Urinary bladder (tissue), 4 donors: Measurements from ENCODE around the gene IQGAP1. TPM values are rescaled to one million over a fixed set of nuclear protein-coding genes. Genes with fewer than 3 reads are reported as not detected.

ENCODE experiments used
- DNase-seq: peaks from one replicate; pipeline ENCODE4 v3.0.0-alpha.2; 2015; ENCODE audit errors: extremely low spot score
- H3K27ac ChIP-seq: one replicate; pipeline ENCODE4 v1.5.1; 2013; ENCODE audit warnings: low read depth, mild to moderate bottlenecking, moderate library complexity
- H3K36me3 ChIP-seq: one replicate; pipeline ENCODE4 v1.6.1; 2013; ENCODE audit warnings: mild to moderate bottlenecking, moderate library complexity; ENCODE audit not compliant: insufficient read depth
- H3K4me1 ChIP-seq: one replicate; pipeline ENCODE4 v1.6.1; 2013; ENCODE audit warnings: mild to moderate bottlenecking, moderate library complexity; ENCODE audit not compliant: insufficient read depth
- H3K4me3 ChIP-seq: one replicate; pipeline ENCODE4 v1.5.1; 2013; ENCODE audit warnings: low read depth, low read length
- WGBS: extraction: QIAGEN DNeasy Blood & Tissue Kit; methylation state at CpG from one replicate; pipeline ENCODE4 v1.1.7; 2013; 5-methylcytosine and 5-hydroxymethylcytosine counted together
- polyA plus RNA-seq: library from polyadenylated mRNA; stranded (reverse); fragments of 200-250 nt; gene quantifications from one replicate; pipeline ENCODE4 v1.2.3, GENCODE V29; 2013
- total RNA-seq: library from RNA; depleted of rRNA; stranded (reverse); fragments of >200 nt; gene quantifications from one replicate; pipeline ENCODE4 v1.2.3, GENCODE V29; 2014
- donor health status: healthy with polysubstance abuse.
- donor health status: healthy.

The IQGAP1 gene
- total and polyA plus RNA-seq, 2 donors = 147 to 257 TPM

GRCh38 chr15:90451053-90451850 is 63.2 kb downstream of the IQGAP1 start:
- DNase-seq = no peak
- H3K27ac ChIP-seq = no peak overlapping the region
- H3K4me1 ChIP-seq = no peaks in the 10 kb centered on the region
- WGBS = 49% methylated on average over 5 of the region's 5 CpGs
- H3K4me3 ChIP-seq = no peak overlapping the region
- H3K36me3 ChIP-seq = peaks cover 13% of the 10 kb centered on the region

DNA sequence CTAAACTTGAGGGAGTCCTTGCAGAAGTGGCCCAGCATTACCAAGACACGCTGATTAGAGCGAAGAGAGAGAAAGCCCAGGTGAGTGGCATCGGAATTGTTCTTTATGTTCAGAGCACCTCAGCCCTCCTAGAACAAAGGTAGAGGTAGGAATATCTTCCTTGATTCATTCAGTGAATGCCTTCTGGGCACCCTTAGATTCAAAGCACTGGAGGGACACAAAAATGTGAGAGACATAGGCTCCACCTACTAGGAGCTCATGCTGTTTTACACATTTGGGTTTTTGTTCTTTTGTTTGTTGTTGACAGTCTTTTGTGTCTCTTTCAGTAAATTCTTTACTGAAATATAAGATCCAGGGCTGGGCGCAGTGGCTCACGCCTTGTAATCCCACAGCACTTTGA is 68.2 kb downstream of the IQGAP1 start:
- peaks cover 11% of the 10 kb centered on the region for H3K36me3 ChIP-seq
- H3K27ac ChIP-seq = no peak overlapping the region
- 95% methylated on average over 5 of the region's 5 CpGs for WGBS
- H3K4me3 ChIP-seq = no peak overlapping the region
- no peak for DNase-seq
- no peaks in the 10 kb centered on the region for H3K4me1 ChIP-seq

DNA sequence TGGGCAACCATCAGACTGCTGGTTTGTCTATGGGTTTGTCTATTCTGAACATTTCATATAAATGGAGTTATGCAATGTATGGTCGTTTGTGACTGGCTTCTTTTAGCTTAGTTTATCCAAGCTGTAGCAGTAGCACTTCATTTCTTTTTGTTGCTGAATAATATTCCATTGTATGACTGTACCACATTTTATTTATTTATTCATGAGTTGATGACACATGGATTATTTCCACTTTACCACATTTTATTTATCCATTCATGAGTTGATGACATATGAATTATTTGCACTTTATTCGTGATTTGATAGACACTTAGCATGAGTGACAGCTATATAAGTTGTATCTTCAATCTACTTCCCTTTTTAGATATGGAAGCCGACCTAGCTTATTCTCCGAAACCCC is 70.0 kb downstream of the IQGAP1 start:
- Histone ChIP-seq H3K4me3 (no peak overlapping the region), H3K27ac (no peak overlapping the region), H3K36me3 (peaks cover 9% of the 10 kb centered on the region), H3K4me1 (no peaks in the 10 kb centered on the region)
- 71% methylated on average over 4 of the region's 4 CpGs for WGBS
- DNase-seq = no peak

GRCh38 chr15:90459368-90459767 is 71.3 kb downstream of the IQGAP1 start:
- 48% methylated on average over 4 of the region's 4 CpGs for WGBS

GRCh38 chr15:90460142-90460824 is 72.2 kb downstream of the IQGAP1 start:
- Histone ChIP-seq H3K36me3 (peaks cover 5% of the 10 kb centered on the region), H3K27ac (no peak overlapping the region), H3K4me3 (no peak overlapping the region), H3K4me1 (no peaks in the 10 kb centered on the region)
- 75% methylated on average over 6 of the region's 6 CpGs for WGBS
- DNase-seq = no peak

More at GRCh38 chr15:90459368-90459767, 71.3 kb downstream of the IQGAP1 start:
- Histone ChIP-seq H3K27ac (no peak overlapping the region), H3K4me3 (no peak overlapping the region), H3K36me3 (peaks cover 7% of the 10 kb centered on the region), H3K4me1 (no peaks in the 10 kb centered on the region)
- no peak for DNase-seq

- no peak for DNase-seq
- peaks cover 4% of the 10 kb centered on the region for H3K36me3 ChIP-seq
- 55% methylated on average over 3 of the region's 3 CpGs for WGBS
- no peak overlapping the region for H3K27ac ChIP-seq
- H3K4me1 ChIP-seq = no peaks in the 10 kb centered on the region
- H3K4me3 ChIP-seq = no peak overlapping the region
These were observed 75.3 kb downstream of the IQGAP1 start for GRCh38 chr15:90463381-90463780.

DNA sequence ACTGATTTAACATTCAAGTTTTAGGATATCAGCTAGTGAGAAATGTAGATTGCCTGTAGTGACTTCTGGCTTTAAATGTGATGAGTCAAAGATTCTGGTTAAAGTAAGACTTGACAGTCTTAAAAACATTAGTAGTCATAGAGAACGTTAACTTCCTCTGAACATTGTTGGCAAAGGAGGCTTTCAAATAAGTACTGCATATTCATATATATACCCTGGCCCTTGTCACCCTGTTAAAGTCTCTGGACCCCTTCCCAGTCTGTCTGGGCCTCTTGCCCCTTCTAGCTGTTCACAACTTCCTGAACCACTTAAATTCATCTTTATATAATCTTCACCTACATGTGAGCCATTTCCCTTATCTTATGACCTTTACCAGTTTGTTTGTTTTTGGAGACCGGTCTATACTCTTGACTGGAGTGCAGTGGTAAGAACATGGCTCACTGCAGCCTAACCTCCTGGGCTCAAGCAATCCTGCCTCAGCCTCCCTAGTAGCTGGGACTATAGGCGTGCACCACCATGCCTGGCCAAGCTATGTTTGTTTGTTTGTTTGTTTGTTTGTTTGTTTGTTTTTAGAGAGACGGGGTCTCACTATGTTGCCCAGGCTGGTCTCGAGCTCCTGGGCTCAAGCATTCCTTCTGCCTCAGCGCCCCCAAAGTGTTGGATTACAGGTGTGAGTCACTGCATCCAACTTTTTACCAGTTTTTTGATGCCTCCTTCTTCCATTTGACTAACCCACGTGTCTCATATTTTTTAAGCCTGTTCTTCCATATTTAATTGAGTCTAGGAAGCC is 77.3 kb downstream of the IQGAP1 start:
- WGBS = 68% methylated on average over 7 of the region's 7 CpGs
- no peak overlapping the region for H3K4me3 ChIP-seq
- H3K36me3 ChIP-seq = peaks cover 2% of the 10 kb centered on the region
- DNase-seq = no peak
- no peaks in the 10 kb centered on the region for H3K4me1 ChIP-seq
- no peak overlapping the region for H3K27ac ChIP-seq

DNA sequence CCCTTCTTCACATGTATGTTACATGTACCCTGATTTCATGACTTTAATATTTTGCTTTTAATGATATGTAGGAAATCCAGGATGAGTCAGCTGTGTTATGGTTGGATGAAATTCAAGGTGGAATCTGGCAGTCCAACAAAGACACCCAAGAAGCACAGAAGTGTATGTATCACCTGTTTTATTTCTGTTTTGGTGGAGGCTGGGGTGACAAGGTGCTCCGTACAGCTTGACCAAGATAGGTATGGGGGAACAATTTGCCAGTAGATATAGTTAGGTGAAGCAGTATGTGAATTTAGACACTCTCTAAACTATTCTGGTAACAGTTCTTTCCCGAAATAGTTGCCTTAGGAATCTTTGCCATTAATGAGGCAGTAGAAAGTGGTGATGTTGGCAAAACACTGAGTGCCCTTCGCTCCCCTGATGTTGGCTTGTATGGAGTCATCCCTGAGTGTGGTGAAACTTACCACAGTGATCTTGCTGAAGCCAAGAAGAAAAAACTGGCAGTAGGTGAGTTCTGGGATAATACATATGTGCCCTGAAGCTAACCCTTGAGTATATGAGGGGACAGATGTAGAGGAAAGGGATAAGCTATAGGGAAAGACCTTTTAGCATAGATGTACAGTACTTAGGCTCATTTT is 78.0 kb downstream of the IQGAP1 start:
- H3K4me1 ChIP-seq = no peaks in the 10 kb centered on the region
- no peak overlapping the region for H3K27ac ChIP-seq
- DNase-seq = no peak
- H3K4me3 ChIP-seq = no peak overlapping the region
- H3K36me3 ChIP-seq = peaks cover 2% of the 10 kb centered on the region
- WGBS = 75% methylated on average over 3 of the region's 3 CpGs

DNA sequence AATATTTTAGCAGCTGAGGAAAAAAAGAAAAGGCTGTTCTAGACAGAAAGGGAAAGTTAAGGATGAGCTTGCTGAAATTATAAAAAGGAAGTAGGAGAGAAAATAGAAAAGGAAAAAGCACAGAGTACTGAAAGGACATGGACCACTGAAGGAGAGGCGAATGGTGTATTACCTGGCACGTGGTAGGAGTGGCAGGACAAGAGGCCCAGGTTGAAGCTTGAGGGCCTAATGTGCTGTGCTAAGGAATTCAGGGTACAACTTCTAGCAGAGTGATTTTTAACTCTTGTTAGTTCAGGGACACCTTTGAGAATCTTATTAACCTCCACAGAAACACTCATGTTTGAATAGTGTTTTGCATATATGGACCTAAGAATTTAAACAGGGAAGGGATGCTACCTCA is 81.7 kb downstream of the IQGAP1 start:
- no peak overlapping the region for H3K4me3 ChIP-seq
- H3K4me1 ChIP-seq = no peaks in the 10 kb centered on the region
- 84% methylated on average over 2 of the region's 2 CpGs for WGBS
- peaks cover 5% of the 10 kb centered on the region for H3K36me3 ChIP-seq
- no peak overlapping the region for H3K27ac ChIP-seq
- DNase-seq = no peak

DNA sequence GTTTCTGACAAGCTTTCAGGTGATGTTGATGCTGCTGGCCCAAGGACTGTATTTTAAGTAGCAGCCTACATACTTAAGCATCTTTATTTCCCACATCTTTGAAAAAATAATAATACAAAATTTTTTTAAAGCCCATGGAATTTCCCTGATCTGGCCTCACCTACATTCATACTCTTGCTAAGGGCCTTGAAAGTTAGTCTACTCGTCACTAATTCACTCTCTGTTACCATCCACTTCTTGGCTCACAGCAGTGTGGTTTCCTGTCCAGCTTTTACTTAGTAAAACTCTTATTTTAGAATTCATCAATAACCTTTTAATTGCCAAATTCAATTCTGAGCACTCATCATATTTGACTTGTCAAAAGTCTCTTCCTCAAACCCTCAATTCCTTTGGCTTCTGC is 82.4 kb downstream of the IQGAP1 start:
- Histone ChIP-seq H3K27ac (no peak overlapping the region), H3K4me1 (no peaks in the 10 kb centered on the region), H3K4me3 (no peak overlapping the region), H3K36me3 (peaks cover 5% of the 10 kb centered on the region)
- WGBS = 51% methylated on average over 1 of the region's 1 CpG
- no peak for DNase-seq

DNA sequence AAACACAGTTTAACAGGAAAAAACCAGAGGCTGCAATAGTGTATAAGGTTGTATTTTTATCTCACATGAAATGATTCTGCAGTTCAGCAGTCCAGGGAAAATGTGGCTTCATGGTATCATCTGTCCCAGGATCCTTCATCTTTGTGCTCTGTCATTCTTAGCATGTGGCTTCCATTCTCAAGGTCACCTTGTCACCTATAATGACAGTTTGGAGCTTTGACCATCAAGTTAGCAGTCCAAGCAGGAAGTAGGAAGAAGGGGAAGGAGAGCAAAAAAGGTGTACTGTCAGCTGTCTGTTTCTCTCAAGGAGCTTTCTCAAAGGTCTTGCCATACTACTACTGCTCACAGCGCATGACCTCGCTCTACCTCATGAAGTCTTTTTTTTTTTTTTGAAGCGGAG is 83.1 kb downstream of the IQGAP1 start:
- peaks cover 5% of the 10 kb centered on the region for H3K36me3 ChIP-seq
- WGBS = 95% methylated on average over 3 of the region's 3 CpGs

DNA sequence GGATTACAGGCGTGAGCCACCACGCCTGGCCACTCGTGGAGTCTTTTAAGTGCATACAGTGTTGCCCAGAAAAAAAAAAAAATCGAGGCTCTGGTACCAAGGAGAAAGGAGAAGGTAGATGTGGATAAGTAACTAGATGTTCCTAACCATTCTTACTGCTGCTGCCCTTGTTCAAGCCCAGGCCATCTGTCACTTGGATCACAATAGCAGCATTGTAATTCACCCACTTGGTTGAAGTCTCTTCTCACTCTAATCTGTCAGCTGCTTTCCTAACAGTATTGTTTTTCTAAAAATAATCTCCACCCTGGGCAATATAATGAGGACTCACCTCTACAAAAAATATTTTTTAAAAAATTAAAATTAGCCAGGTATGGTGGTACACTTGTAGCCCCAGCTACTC is 83.7 kb downstream of the IQGAP1 start:
- Histone ChIP-seq H3K4me3 (no peak overlapping the region), H3K36me3 (peaks cover 5% of the 10 kb centered on the region), H3K4me1 (no peaks in the 10 kb centered on the region), H3K27ac (no peak overlapping the region)
- 97% methylated on average over 4 of the region's 4 CpGs for WGBS
- no peak for DNase-seq

More for the DNA sequence above, 83.1 kb downstream of the IQGAP1 start:
- no peak overlapping the region for H3K27ac ChIP-seq
- H3K4me1 ChIP-seq = no peaks in the 10 kb centered on the region
- no peak for DNase-seq
- H3K4me3 ChIP-seq = no peak overlapping the region

DNA sequence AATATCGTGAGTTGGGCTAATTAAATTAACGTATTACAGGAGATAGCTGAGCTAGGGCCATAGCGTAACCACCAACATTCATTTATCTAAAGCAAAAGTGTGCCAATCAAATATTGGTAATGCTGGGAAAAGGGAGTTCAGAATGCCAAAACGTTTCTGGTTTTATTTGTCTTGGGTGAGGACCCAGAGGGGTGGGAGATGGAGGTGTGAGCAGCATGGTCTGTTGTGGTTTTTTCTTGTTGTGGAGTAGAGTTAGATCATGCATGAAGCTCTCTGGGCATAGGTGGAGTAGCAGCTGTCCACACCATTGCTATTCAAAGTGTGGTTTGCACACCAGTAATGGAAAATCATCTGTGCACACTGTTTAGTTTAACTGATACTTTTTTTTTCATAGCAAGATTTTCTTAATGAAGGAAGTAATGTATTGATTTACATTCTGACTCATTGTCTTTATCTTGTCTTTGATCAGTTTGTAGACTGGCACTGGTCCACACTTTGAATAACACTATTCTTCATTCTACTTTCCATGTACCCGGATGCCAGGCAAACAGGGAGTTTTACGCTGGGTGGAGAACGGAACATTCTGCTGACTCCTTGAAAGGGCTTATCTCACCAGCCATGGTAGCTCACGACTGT is 90.9 kb downstream of the IQGAP1 start:
- 72% methylated on average over 8 of the region's 8 CpGs for WGBS
- peaks cover 6% of the 10 kb centered on the region for H3K36me3 ChIP-seq
- no peak overlapping the region for H3K27ac ChIP-seq
- no peak for DNase-seq
- H3K4me3 ChIP-seq = no peak overlapping the region
- no peaks in the 10 kb centered on the region for H3K4me1 ChIP-seq
